Tongue (tissue), 2 donors: ENCODE measurements around the gene FN3K. TPM values are rescaled to one million over a fixed set of nuclear protein-coding genes. Genes with fewer than 3 reads are reported as not detected.

Source experiments
- DNase-seq: peaks from one replicate; pipeline ENCODE4 v3.0.0-alpha.2; 2015
- total RNA-seq: library from RNA; depleted of rRNA; stranded (reverse); fragments of >200 nt; gene quantifications from one replicate; pipeline ENCODE4 v1.2.3, GENCODE V29; 2014

The FN3K gene
- total RNA-seq, 1 donor from 2014 or later: 8.4 TPM

- no peak for DNase-seq
Observed at GRCh38 chr17:82797061-82797460, 61.6 kb downstream of the FN3K start.

DNA sequence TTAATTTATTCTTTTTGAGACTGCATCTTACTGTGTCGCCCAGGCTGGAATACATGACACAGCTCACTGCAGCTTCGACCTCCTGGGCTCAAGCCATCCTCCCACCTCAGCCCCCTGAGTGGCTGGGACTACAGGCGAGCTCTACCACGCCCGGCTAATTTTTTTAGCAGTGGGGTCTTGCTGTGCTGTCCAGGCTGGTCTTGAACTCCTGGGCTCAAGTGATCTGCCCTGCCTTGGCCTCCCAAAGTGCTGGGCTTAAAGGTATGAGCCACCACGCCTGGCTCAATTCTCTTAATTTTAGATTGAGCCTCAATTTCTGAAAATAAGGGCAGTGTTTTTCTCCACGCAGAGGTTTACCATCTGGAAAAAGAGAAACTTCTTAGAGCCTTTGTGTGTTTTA is 63.3 kb downstream of the FN3K start:
- DNase-seq: no peak

DNA sequence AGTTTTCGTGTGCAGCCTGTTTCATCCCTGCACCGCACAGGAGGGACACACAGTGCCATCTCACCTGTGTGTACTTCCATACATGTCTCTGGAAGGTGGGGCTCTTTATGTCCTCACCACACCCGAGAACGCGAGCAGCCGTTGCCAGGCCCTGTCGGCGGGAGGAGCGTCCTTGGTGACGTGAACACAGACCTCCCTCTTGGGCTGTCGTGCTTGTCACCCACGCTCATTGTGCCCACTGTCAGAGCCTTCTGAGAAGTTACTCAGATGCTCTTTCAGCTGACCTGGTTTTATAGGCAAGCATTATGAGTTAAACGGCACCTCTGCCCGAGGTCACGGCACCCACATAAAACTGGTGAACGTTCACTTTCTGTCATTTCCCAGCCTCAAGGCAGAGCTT is 64.2 kb downstream of the FN3K start:
- no peak for DNase-seq

Other genes starting within 250 kb of the FN3K start
- 51.7 TPM for gene FOXK2, start 215.9 kb upstream of the FN3K start, total RNA-seq
- 60.1 TPM for gene WDR45B, start 87.2 kb upstream of the FN3K start, total RNA-seq
- gene RAB40B, start 36.9 kb upstream of the FN3K start, total RNA-seq: 40.9 TPM
- gene FN3KRP, start 18.9 kb upstream of the FN3K start, total RNA-seq: 23.3 TPM
- gene TBCD, start 16.4 kb downstream of the FN3K start, total RNA-seq: 40.4 TPM
- 7.6 TPM for gene ZNF750, start 104.4 kb downstream of the FN3K start, total RNA-seq